NT2/D1 (cell line): ENCODE results near the gene SLC16A13.

Experiments used
- SUZ12 ChIP-seq: IDR thresholded peaks from 2 replicates; pipeline ENCODE4 v1.6.1; 2011; ENCODE audit not compliant: insufficient read length, insufficient read depth; ENCODE audit errors: extremely low read depth
- YY1 ChIP-seq: IDR thresholded peaks from 2 replicates; pipeline ENCODE4 v1.6.1; 2011; ENCODE audit not compliant: insufficient read length, insufficient read depth
- ZNF274 ChIP-seq: IDR thresholded peaks from 2 replicates; pipeline ENCODE4 v1.6.1; 2011; ENCODE audit warnings: mild to moderate bottlenecking, low read depth, low read length

DNA sequence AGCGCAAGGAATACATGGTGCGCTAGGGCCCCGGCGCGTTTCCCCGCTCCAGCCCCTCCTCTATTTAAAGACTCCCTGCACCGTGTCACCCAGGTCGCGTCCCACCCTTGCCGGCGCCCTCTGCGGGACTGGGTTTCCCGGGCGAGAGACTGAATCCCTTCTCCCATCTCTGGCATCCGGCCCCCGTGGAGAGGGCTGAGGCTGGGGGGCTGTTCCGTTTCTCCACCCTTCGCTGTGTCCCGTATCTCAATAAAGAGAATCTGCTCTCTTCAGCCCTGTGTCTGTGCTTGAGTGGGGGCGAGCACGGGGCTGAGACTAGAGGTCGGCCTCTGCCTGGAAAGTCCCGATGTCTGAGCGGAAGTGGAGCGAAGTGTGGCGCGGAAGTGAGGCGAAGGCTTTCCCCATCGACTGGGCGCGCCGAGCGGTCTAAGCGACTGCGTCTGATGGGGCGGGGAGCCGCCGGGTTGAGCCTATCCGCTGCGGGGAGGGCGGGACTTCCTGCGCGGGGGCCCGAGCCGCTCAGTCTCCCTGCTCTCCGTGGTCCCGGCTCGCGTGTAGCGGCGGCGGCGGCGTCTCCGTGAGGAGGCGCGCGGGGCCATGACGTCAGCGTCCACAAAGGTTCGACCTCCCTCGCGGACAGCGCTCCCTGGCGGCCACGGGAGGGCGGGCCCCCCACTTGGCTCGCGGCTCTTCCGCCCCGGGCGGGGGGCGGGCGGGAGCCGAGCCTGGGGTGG, 21.4 kb upstream of the SLC16A13 start:
- TF ChIP-seq YY1 = no peak
- TF ChIP-seq SUZ12 = no peak
- no peak for TF ChIP-seq ZNF274
